ENCODE data around the gene GALNS.
"Not testable (repeated sequence)": the region's sequence is repeated elsewhere in the genome, so short reads cannot be mapped to it uniquely, and the experiment has no call there.

The GALNS gene

GRCh38 chr16:88894681-88895300 is 38.0 kb upstream of the GALNS start:
- TF ChIP-seq CTCF (IDR thresholded peaks at IDR 0.05), result no peak
- H3K4me3 ChIP-seq, result no peak overlapping the region
- DNase-seq (ENCODE audit: low spot score), result no peak
- no peak overlapping the region for H3K27ac ChIP-seq

GRCh38 chr16:88894266-88894665 is 37.5 kb upstream of the GALNS start:
- H3K27ac ChIP-seq; DNase-seq (ENCODE audit: low spot score); H3K4me3 ChIP-seq: not testable (repeated sequence)

GRCh38 chr16:88893127-88893968 is 36.6 kb upstream of the GALNS start:
- no peak for TF ChIP-seq CTCF (IDR thresholded peaks at IDR 0.05)
- Histone ChIP-seq H3K27ac (no peak overlapping the region), H3K4me3 (no peak overlapping the region)
- DNase-seq (ENCODE audit: low spot score), result no peak

- no peak for TF ChIP-seq CTCF (IDR thresholded peaks at IDR 0.05)
- no peak overlapping the region for H3K27ac ChIP-seq
- H3K4me3 ChIP-seq, result no peak overlapping the region
- no peak for DNase-seq (ENCODE audit: low spot score)
Measured at GRCh38 chr16:88892065-88892464, 35.3 kb upstream of the GALNS start.

- Histone ChIP-seq H3K4me3 (no peak overlapping the region), H3K27ac (no peak overlapping the region)
- no peak for DNase-seq (ENCODE audit: low spot score)
- TF ChIP-seq CTCF (IDR thresholded peaks at IDR 0.05), result no peak
Measured at GRCh38 chr16:88891083-88891482, 34.3 kb upstream of the GALNS start.

GRCh38 chr16:88889702-88890352 is 33.1 kb upstream of the GALNS start:
- H3K4me3 ChIP-seq; DNase-seq (ENCODE audit: low spot score); H3K27ac ChIP-seq: not testable (repeated sequence)

- no peak for DNase-seq (ENCODE audit: low spot score)
- H3K4me3 ChIP-seq, result no peak overlapping the region
- H3K27ac ChIP-seq, result peak overlapping the region in 1 of 2 donors; percentile 8
- TF ChIP-seq CTCF (IDR thresholded peaks at IDR 0.05), result no peak
Measured at GRCh38 chr16:88888461-88889387, 32.0 kb upstream of the GALNS start.
